ENCODE measurements around the gene ARRB2. TPM values are rescaled to one million over a fixed set of nuclear protein-coding genes. Genes with fewer than 3 reads are reported as not detected.
A peak's percentile ranks its signal among the peaks of the same experiment; 100 is the strongest.

ARRB2 gene
- total and polyA plus RNA-seq, 2 of the 13 experiments (the other 11 are each of a cell fraction or from before 2014, with no cell fraction given) = 21.5 to 49.2 TPM

GRCh38 chr17:4721203-4722135 lies 11.0 kb downstream of the ARRB2 start (continued):
- TF ChIP-seq ZBTB39 (CRISPR knock-in tag; IDR thresholded peaks at IDR 0.05) (no peak), EZH2 (conservative IDR thresholded peaks at IDR 0.05; ENCODE audit: low read depth, low read length) (no peak), ZNF644 (CRISPR knock-in tag; IDR thresholded peaks at IDR 0.05; ENCODE audit: low read depth) (no peak), ZNF615 (CRISPR knock-in tag; IDR thresholded peaks at IDR 0.05; ENCODE audit: borderline replicate concordance) (no peak), MED1 (CRISPR knock-in tag; IDR thresholded peaks at IDR 0.05) (peak; percentile 83), SKI (IDR thresholded peaks at IDR 0.05; ENCODE audit: partially characterized antibody) (peak; percentile 57), ZMYM4 (CRISPR knock-in tag; IDR thresholded peaks at IDR 0.05) (0 out of 2 replicates have a peak, but pooled peaks have one; percentile 20), CBX2 (IDR thresholded peaks at IDR 0.05; ENCODE audit: low read depth, low read length) (no peak), CBX2 (CRISPR knock-in tag; IDR thresholded peaks at IDR 0.05; ENCODE audit: low read depth) (no peak), GTF2F1 (IDR thresholded peaks at IDR 0.05; ENCODE audit: low read length) (no peak), ZNF839 (CRISPR knock-in tag; IDR thresholded peaks at IDR 0.05; ENCODE audit: borderline replicate concordance) (no peak), EHMT2 (IDR thresholded peaks at IDR 0.05; ENCODE audit: borderline replicate concordance, low read depth, low read length) (no peak), ZSCAN30 (CRISPR knock-in tag; IDR thresholded peaks at IDR 0.05) (no peak), TP53 (CRISPR knock-in tag; conservative IDR thresholded peaks at IDR 0.05) (no peak), ZNF367 (CRISPR knock-in tag; IDR thresholded peaks at IDR 0.05; ENCODE audit: borderline replicate concordance) (no peak), KLF13 (CRISPR knock-in tag; IDR thresholded peaks at IDR 0.05) (no peak), HNF4G (IDR thresholded peaks at IDR 0.05; ENCODE audit: borderline replicate concordance, low read depth, low read length) (0 out of 2 replicates have a peak, but pooled peaks have one; percentile 12), HNF4G (CRISPR knock-in tag; IDR thresholded peaks at IDR 0.05; ENCODE audit: borderline replicate concordance, low read depth) (no peak), KDM1A (CRISPR knock-in tag; IDR thresholded peaks at IDR 0.05) (no peak), SYNCRIP (IDR thresholded peaks at IDR 0.05; ENCODE audit: insufficient read depth, low read depth, low read length) (no peak), PHF5A (CRISPR knock-in tag; IDR thresholded peaks at IDR 0.05; ENCODE audit: low read depth, unreplicated experiment) (no peak), MATR3 (CRISPR knock-in tag; IDR thresholded peaks at IDR 0.05) (no peak), PBX3 (CRISPR knock-in tag; IDR thresholded peaks at IDR 0.05; ENCODE audit: borderline replicate concordance) (no peak), ZNF775 (CRISPR knock-in tag; IDR thresholded peaks at IDR 0.05; ENCODE audit: borderline replicate concordance) (no peak), U2AF2 (IDR thresholded peaks at IDR 0.05; ENCODE audit: low read depth, low read length) (no peak)
- TF ChIP-seq, protein P1, sequence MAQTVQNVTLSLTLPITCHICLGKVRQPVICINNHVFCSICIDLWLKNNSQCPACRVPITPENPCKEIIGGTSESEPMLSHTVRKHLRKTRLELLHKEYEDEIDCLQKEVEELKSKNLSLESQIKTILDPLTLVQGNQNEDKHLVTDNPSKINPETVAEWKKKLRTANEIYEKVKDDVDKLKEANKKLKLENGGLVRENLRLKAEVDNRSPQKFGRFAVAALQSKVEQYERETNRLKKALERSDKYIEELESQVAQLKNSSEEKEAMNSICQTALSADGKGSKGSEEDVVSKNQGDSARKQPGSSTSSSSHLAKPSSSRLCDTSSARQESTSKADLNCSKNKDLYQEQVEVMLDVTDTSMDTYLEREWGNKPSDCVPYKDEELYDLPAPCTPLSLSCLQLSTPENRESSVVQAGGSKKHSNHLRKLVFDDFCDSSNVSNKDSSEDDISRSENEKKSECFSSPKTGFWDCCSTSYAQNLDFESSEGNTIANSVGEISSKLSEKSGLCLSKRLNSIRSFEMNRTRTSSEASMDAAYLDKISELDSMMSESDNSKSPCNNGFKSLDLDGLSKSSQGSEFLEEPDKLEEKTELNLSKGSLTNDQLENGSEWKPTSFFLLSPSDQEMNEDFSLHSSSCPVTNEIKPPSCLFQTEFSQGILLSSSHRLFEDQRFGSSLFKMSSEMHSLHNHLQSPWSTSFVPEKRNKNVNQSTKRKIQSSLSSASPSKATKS (CRISPR knock-in tag; IDR thresholded peaks at IDR 0.05) = no peak

All from HepG2 (cell line).